Ovary (tissue), 9 donors: ENCODE data around the gene PPM1M. TPM values are rescaled to one million over a fixed set of nuclear protein-coding genes. Genes with fewer than 3 reads are reported as not detected.
"Not testable (repeated sequence)": the region's sequence is repeated elsewhere in the genome, so short reads cannot be mapped to it uniquely, and the experiment has no call there.

Experiments used
- DNase-seq, 5 donors: peaks; one replicate each; pipeline ENCODE4 v3.0.0-alpha.2; 2019 to 2020
- H3K27ac ChIP-seq, 2 donors: fragments of 200-600 bp; one replicate each; pipeline versions ENCODE4 v1.5.1 to v1.8.0; 2019 to 2022
- H3K27me3 ChIP-seq: fragments of 200-600 bp; one replicate; pipeline ENCODE4 v1.8.0; 2022
- H3K36me3 ChIP-seq: fragments of 200-600 bp; sonication (generic); one replicate; pipeline ENCODE4 v1.5.1; 2019
- H3K4me1 ChIP-seq: one replicate; pipeline ENCODE4 v1.8.1; 2013; ENCODE audit warnings: mild to moderate bottlenecking, moderate library complexity; ENCODE audit not compliant: insufficient read depth
- H3K4me3 ChIP-seq: fragments of 200-600 bp; sonication (generic); one replicate; pipeline ENCODE4 v1.5.1; 2017
- H3K9me3 ChIP-seq, 2 donors: fragments of 200-600 bp in 1 of 2; sonication (generic) in 1 of 2; one replicate each; pipeline versions ENCODE4 v1.5.1 to v1.8.1; 2013 to 2019; ENCODE audit warnings: mild to moderate bottlenecking in 1 of 2, moderate library complexity in 1 of 2
- EP300 ChIP-seq: sonication (generic); formaldehyde crosslinking; IDR thresholded peaks from one replicate; pipeline ENCODE4 v1.6.1; 2017; ENCODE audit warnings: antibody characterized with exemption
- POLR2A ChIP-seq: fragments of 450-650 bp; IDR thresholded peaks from one replicate; pipeline ENCODE4 v1.6.1; 2017; ENCODE audit warnings: antibody characterized with exemption, mild to moderate bottlenecking, moderate library complexity
- WGBS, 3 donors: extraction: QIAGEN DNeasy Blood & Tissue Kit in 1 of 3; methylation state at CpG; one replicate each; pipeline versions ENCODE4 v1.1.5 to v1.1.7; 2013 to 2017; 5-methylcytosine and 5-hydroxymethylcytosine counted together
- intact Hi-C, 4 donors: fragments of 100-400 bp; cut with DNase I; formaldehyde crosslinking; loops; one replicate each; pipeline versions ENCODE4 v1.11.0 to v1.15.1; 2022 to 2023
- polyA plus RNA-seq, 2 donors: library from polyadenylated mRNA; stranded (reverse); fragments of 200-250 nt in 1 of 2; fragments of 350-450 nt in 1 of 2; fragmentation: Illumina TruSeq in 1 of 2; extraction: RNeasy Lipid Tissue Mini Kit (QIAGEN cat#74804) in 1 of 2; gene quantifications; one replicate each; pipeline ENCODE4 v1.2.3, GENCODE V29; 2013 to 2014
- total RNA-seq, 7 donors: library from RNA; depleted of rRNA in 2 of 7; stranded (reverse); fragments of >200 nt in 2 of 7; fragmentation: NEBNext Ultra II Directional in 3 of 7; extraction: Animal tissue kit (Norgen Biotek cat#: 25700) in 3 of 7; gene quantifications; one replicate each; pipeline versions ENCODE4 v1.1.0 to v1.2.4, GENCODE V29; 2016 to 2023
- TF ChIP-seq, protein P1 (sequence below), 3 donors: fragments of 450-650 bp in 2 of 3; fragments of 200-600 bp in 1 of 3; IDR thresholded peaks; one replicate each; pipeline versions ENCODE4 v1.5.1 to v1.8.0; 2016 to 2022; ENCODE audit warnings: antibody characterized with exemption in 3 of 3, mild to moderate bottlenecking in 1 of 3
- donor health status: DM: no; HTN: no; CAD: no; lungs with moderate emphysema.
- donor health status: DM: no; HTN: no; CAD: no.
- donor health status: Bipolar disorder and iron deficiency.
- donor health status: DM: yes; HTN: yes; CAD: no.
- donor health status: DM: no; HTN: no; CAD: no.
- donor health status: DM: yes; HTN: yes; CAD: no.

The PPM1M gene
- total and polyA plus RNA-seq, 9 donors, result 15.4 to 48.4 (median 25.7) TPM

GRCh38 chr3:52270252-52270754 is 24.7 kb downstream of the PPM1M start:
- Histone ChIP-seq H3K36me3 (no peaks in the 10 kb centered on the region), H3K4me3 (no peak overlapping the region), H3K4me1 (peaks cover 23% of the 10 kb centered on the region), H3K27me3 (no peaks in the 10 kb centered on the region), H3K9me3 (no peaks in the 10 kb centered on the region), H3K27ac (no peak overlapping the region)
- WGBS, 3 donors, result 6 to 16% (median 10%) methylated on average over 9 of the region's 9 CpGs
- TF ChIP-seq, protein P1, sequence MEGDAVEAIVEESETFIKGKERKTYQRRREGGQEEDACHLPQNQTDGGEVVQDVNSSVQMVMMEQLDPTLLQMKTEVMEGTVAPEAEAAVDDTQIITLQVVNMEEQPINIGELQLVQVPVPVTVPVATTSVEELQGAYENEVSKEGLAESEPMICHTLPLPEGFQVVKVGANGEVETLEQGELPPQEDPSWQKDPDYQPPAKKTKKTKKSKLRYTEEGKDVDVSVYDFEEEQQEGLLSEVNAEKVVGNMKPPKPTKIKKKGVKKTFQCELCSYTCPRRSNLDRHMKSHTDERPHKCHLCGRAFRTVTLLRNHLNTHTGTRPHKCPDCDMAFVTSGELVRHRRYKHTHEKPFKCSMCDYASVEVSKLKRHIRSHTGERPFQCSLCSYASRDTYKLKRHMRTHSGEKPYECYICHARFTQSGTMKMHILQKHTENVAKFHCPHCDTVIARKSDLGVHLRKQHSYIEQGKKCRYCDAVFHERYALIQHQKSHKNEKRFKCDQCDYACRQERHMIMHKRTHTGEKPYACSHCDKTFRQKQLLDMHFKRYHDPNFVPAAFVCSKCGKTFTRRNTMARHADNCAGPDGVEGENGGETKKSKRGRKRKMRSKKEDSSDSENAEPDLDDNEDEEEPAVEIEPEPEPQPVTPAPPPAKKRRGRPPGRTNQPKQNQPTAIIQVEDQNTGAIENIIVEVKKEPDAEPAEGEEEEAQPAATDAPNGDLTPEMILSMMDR (IDR thresholded peaks at IDR 0.05), result no peak
- TF ChIP-seq POLR2A (no peak), EP300 (no peak)
- peak in 1 of 5 donors; percentile 33 for DNase-seq
- intact Hi-C loops, result loop anchor here in 1 of 4 donors (10.0 kb wide), 1 partner anchor 46 kb away; the partner anchor contains the start of gene TLR9

- H3K4me1 ChIP-seq, result peaks cover 30% of the 10 kb centered on the region
- not testable (repeated sequence) for DNase-seq, H3K4me3 ChIP-seq, H3K9me3 ChIP-seq, H3K27ac ChIP-seq, H3K27me3 ChIP-seq, H3K36me3 ChIP-seq
- 92 to 94% (median 93%) methylated on average over 9 of the region's 9 CpGs for WGBS, 3 donors
- intact Hi-C loops, result loop anchor here in 1 of 4 donors (10.0 kb wide), 1 partner anchor 47 kb away; the partner anchor contains the start of gene TLR9
Measured at GRCh38 chr3:52272172-52272571, 26.6 kb downstream of the PPM1M start.

DNA sequence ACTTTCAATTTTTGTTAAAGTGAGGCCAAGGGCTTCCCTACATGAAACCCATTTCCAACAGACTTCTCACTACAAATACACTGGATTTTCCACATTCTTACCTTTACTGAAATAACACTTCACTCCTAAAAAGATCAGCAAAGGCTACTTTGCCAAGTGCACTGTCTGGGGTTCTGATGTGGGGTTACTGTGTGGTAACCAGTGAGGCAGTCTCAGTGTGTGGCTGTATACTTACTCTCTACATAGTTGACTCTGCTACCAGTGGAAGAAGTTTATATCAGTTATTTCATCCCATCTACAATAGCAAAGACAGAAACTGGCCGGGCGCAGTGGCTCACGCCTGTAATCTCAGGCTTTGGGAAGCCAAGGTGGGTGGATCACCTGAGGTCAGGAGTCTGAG is 27.3 kb downstream of the PPM1M start:
- no peaks in the 10 kb centered on the region for H3K36me3 ChIP-seq
- H3K27me3 ChIP-seq, result no peaks in the 10 kb centered on the region
- TF ChIP-seq POLR2A, result no peak
- no peak for TF ChIP-seq EP300
- TF ChIP-seq, protein P1 (IDR thresholded peaks at IDR 0.05), result no peak
- H3K27ac ChIP-seq, result no peak overlapping the region
- intact Hi-C loops, result loop anchor here in 1 of 4 donors (10.0 kb wide), 1 partner anchor 48 kb away; the partner anchor contains the start of gene TLR9
- 75 to 89% (median 81%) methylated on average over 3 of the region's 3 CpGs for WGBS, 3 donors
- no peak overlapping the region for H3K4me3 ChIP-seq
- H3K9me3 ChIP-seq, result no peaks in the 10 kb centered on the region
- H3K4me1 ChIP-seq, result peaks cover 30% of the 10 kb centered on the region
- peak in 1 of 5 donors; percentile 15 for DNase-seq

GRCh38 chr3:52274781-52275180 is 29.2 kb downstream of the PPM1M start:
- 91 to 95% (median 93%) methylated on average over 18 of the region's 18 CpGs for WGBS, 3 donors
- not testable (repeated sequence) for H3K9me3 ChIP-seq, H3K4me3 ChIP-seq, H3K36me3 ChIP-seq, H3K27me3 ChIP-seq, H3K27ac ChIP-seq
- DNase-seq, result peak in 1 of 5 donors; percentile 25
- intact Hi-C loops, result loop anchor here in 3 of 4 donors (5.0 to 10.0 kb wide), 2 partner anchors 37 to 50 kb away; partner anchors contain the start of genes TWF2 (in 2 of the 3) and TLR9 (in 1 of the 3)
- H3K4me1 ChIP-seq, result peaks cover 33% of the 10 kb centered on the region

- H3K27me3 ChIP-seq, result no peaks in the 10 kb centered on the region
- DNase-seq, result peak; percentile 80 to 91 (median 88)
- H3K4me3 ChIP-seq, result peak overlapping the region; percentile 51
- 0 to 1% (median 1%) methylated on average over 28 of the region's 28 CpGs for WGBS, 3 donors
- H3K4me1 ChIP-seq, result peaks cover 15% of the 10 kb centered on the region
- TF ChIP-seq POLR2A, result peak; percentile 25
- TF ChIP-seq, protein P1 (IDR thresholded peaks at IDR 0.05), result no peak
- no peak for TF ChIP-seq EP300
- no peaks in the 10 kb centered on the region for H3K9me3 ChIP-seq
- peak overlapping the region; percentile 93 for H3K27ac ChIP-seq
- no peaks in the 10 kb centered on the region for H3K36me3 ChIP-seq
- intact Hi-C loops, result loop anchor here in 3 of 4 donors (5.0 to 10.0 kb wide), 2 partner anchors 40 to 53 kb away; partner anchors contain the start of genes TWF2 (in 2 of the 3) and TLR9 (in 1 of the 3)
Measured at GRCh38 chr3:52277071-52277964, 31.8 kb downstream of the PPM1M start.
